Measurements from ENCODE around the gene RPIA.
A peak's percentile ranks its signal among the peaks of the same experiment; 100 is the strongest.

RPIA gene

DNA sequence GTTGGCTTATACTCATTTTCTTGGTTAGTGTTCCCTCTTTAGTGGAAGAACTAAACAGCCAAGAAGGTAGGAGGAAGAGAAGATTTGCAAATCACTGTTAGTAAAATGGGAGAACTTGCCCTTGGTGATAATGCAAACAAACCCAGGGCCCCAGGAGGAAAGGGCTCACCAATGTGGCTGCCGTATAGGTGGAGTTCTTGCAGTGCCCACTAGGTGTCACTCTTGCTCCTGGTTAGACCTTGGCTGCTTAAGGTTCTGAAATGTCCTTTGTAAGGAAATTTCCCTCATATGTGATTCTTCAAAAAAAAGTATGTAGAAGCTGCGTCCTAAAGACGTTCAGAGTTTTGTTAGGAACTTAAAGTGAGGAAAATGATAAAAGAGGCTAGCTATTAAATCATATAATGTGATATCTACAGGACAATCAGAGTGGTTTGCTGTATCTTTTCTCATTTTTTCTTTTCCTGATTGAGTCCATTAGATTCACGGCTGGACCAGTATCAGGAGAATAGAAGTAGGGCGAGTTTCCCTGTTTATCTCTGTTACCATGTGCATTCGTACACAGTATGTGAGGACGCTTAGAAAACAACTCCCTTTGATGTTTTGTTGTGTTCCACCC, 48.6 kb downstream of the RPIA start:
- TF ChIP-seq, protein P1, sequence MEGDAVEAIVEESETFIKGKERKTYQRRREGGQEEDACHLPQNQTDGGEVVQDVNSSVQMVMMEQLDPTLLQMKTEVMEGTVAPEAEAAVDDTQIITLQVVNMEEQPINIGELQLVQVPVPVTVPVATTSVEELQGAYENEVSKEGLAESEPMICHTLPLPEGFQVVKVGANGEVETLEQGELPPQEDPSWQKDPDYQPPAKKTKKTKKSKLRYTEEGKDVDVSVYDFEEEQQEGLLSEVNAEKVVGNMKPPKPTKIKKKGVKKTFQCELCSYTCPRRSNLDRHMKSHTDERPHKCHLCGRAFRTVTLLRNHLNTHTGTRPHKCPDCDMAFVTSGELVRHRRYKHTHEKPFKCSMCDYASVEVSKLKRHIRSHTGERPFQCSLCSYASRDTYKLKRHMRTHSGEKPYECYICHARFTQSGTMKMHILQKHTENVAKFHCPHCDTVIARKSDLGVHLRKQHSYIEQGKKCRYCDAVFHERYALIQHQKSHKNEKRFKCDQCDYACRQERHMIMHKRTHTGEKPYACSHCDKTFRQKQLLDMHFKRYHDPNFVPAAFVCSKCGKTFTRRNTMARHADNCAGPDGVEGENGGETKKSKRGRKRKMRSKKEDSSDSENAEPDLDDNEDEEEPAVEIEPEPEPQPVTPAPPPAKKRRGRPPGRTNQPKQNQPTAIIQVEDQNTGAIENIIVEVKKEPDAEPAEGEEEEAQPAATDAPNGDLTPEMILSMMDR (IDR thresholded peaks at IDR 0.05; ENCODE audit: low read length) = peak; percentile 95
- TF ChIP-seq EZH2 (optimal IDR thresholded peaks at IDR 0.05; ENCODE audit: low read depth, low read length) (no peak), EZH2phosphoT487 (IDR thresholded peaks at IDR 0.05; ENCODE audit: low read length) (no peak)
- H3K27ac ChIP-seq (ENCODE audit: low read length) = peak overlapping the region; percentile 4; the same call in 1 of the 2 replicates
- no peak overlapping the region for H3K9ac ChIP-seq (ENCODE audit: low read length)
- H3K79me2 ChIP-seq (ENCODE audit: low read length) = peaks cover 4% of the 10 kb centered on the region; the same call in 1 of the 2 replicates
- no peak overlapping the region for H2AFZ ChIP-seq (ENCODE audit: low read length)
- no peaks in the 10 kb centered on the region for H4K20me1 ChIP-seq (ENCODE audit: insufficient read depth, low read length)
- H3K36me3 ChIP-seq (replicated peaks; ENCODE audit: insufficient read depth, low read length) = peaks cover 3% of the 10 kb centered on the region; the same call in 1 of the 2 replicates
- no peaks in the 10 kb centered on the region for H3K9me2 ChIP-seq (replicated peaks; ENCODE audit: insufficient read depth, low read length)
- H3K4me3 ChIP-seq (ENCODE audit: low read length) = no peak overlapping the region
- peaks cover 23% of the 10 kb centered on the region for H3K4me1 ChIP-seq (ENCODE audit: low read length)
- H3K4me2 ChIP-seq (ENCODE audit: low read depth, low read length) = no peak overlapping the region
- H3K9me3 ChIP-seq (replicated peaks; ENCODE audit: insufficient read depth, low read length) = no peaks in the 10 kb centered on the region
- H3F3A ChIP-seq (ENCODE audit: insufficient read depth, low read length) = peaks cover 11% of the 10 kb centered on the region; the same call in 1 of the 2 replicates
- DNase-seq = peak; percentile 79
- H3K27me3 ChIP-seq (replicated peaks; ENCODE audit: insufficient read depth, low read length) = no peaks in the 10 kb centered on the region

DNA sequence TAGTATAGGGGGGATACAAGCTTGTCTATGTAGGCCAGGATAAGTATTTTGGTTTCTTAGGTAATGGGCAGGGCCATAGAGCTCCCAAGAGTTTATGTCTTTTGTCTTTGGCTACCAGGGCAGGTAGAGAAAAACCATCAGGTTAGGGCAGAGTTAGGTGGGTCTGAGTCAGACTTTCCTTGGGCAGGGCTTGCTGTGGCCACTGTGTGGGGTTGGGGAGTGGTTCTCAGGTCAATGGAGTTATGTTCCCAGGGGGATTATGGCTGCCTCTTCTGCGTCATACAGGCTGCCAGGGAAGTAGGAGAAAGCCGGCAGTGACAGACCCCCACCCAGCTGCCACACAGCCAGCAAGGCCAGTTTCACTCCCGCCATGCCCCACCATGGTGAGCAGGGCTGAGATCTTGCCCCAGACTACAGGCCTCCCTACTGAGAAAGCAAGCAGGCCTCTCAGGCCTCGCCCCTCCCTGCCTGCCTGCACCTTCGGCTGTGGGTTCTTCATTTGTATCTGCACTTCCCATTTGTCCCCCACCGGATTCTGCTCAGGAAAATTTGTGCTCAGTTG, 55.5 kb downstream of the RPIA start:
- no peak overlapping the region for H3K4me2 ChIP-seq (ENCODE audit: low read depth, low read length)
- H3K9ac ChIP-seq (ENCODE audit: low read length) = no peak overlapping the region
- H2AFZ ChIP-seq (ENCODE audit: low read length) = no peak overlapping the region
- peaks cover 28% of the 10 kb centered on the region for H3F3A ChIP-seq (ENCODE audit: insufficient read depth, low read length)
- TF ChIP-seq EZH2 (optimal IDR thresholded peaks at IDR 0.05; ENCODE audit: low read depth, low read length) = no peak
- no peak for TF ChIP-seq EZH2phosphoT487 (IDR thresholded peaks at IDR 0.05; ENCODE audit: low read length)
- TF ChIP-seq, protein P1 (IDR thresholded peaks at IDR 0.05; ENCODE audit: low read length) = no peak
- H3K27ac ChIP-seq (ENCODE audit: low read length) = no peak overlapping the region
- H3K79me2 ChIP-seq (ENCODE audit: low read length) = peaks cover 34% of the 10 kb centered on the region
- no peaks in the 10 kb centered on the region for H3K9me3 ChIP-seq (replicated peaks; ENCODE audit: insufficient read depth, low read length)
- H3K4me1 ChIP-seq (ENCODE audit: low read length) = peaks cover 62% of the 10 kb centered on the region
- no peak for DNase-seq
- no peaks in the 10 kb centered on the region for H4K20me1 ChIP-seq (ENCODE audit: insufficient read depth, low read length)
- no peaks in the 10 kb centered on the region for H3K27me3 ChIP-seq (replicated peaks; ENCODE audit: insufficient read depth, low read length)
- H3K4me3 ChIP-seq (ENCODE audit: low read length) = no peak overlapping the region
- H3K9me2 ChIP-seq (replicated peaks; ENCODE audit: insufficient read depth, low read length) = no peaks in the 10 kb centered on the region
- H3K36me3 ChIP-seq (replicated peaks; ENCODE audit: insufficient read depth, low read length) = peaks cover 18% of the 10 kb centered on the region

DNA sequence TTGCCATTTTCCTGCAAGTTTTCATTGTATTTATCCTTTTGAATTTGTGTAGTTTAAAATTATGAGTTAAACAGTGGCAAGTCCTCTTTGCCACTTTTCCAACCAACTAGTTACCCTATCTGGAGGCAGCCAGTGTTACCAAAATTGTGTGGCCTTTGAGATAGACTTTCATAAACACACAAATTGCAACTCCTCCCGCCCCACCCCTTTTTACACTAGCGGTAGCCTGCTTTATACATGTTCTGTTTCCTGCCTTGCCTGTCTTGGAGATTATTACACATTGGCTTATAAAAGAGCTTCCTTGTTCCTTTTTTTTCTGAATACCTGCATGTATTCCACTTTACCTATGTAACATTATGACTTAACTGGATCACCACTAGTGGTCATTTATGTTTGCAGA, 56.5 kb downstream of the RPIA start:
- peaks cover 34% of the 10 kb centered on the region for H3K79me2 ChIP-seq (ENCODE audit: low read length)
- H3K4me3 ChIP-seq (ENCODE audit: low read length) = no peak overlapping the region
- no peaks in the 10 kb centered on the region for H3K27me3 ChIP-seq (replicated peaks; ENCODE audit: insufficient read depth, low read length)
- peaks cover 18% of the 10 kb centered on the region for H3K36me3 ChIP-seq (replicated peaks; ENCODE audit: insufficient read depth, low read length)
- no peak overlapping the region for H3K9ac ChIP-seq (ENCODE audit: low read length)
- H3K9me3 ChIP-seq (replicated peaks; ENCODE audit: insufficient read depth, low read length) = no peaks in the 10 kb centered on the region
- H4K20me1 ChIP-seq (ENCODE audit: insufficient read depth, low read length) = no peaks in the 10 kb centered on the region
- H3K4me2 ChIP-seq (ENCODE audit: low read depth, low read length) = no peak overlapping the region
- no peak for TF ChIP-seq EZH2 (optimal IDR thresholded peaks at IDR 0.05; ENCODE audit: low read depth, low read length)
- TF ChIP-seq EZH2phosphoT487 (IDR thresholded peaks at IDR 0.05; ENCODE audit: low read length) = no peak
- TF ChIP-seq, protein P1 (IDR thresholded peaks at IDR 0.05; ENCODE audit: low read length) = no peak
- H3K27ac ChIP-seq (ENCODE audit: low read length) = peak overlapping the region; percentile 11; the same call in 1 of the 2 replicates
- no peaks in the 10 kb centered on the region for H3K9me2 ChIP-seq (replicated peaks; ENCODE audit: insufficient read depth, low read length)
- no peak overlapping the region for H2AFZ ChIP-seq (ENCODE audit: low read length)
- H3K4me1 ChIP-seq (ENCODE audit: low read length) = peaks cover 72% of the 10 kb centered on the region
- no peak for DNase-seq
- peaks cover 38% of the 10 kb centered on the region for H3F3A ChIP-seq (ENCODE audit: insufficient read depth, low read length)

Data from MM.1S (cell line).